SK-N-MC (cell line): ENCODE measurements around the gene ARHGEF1.

Experiments used
- DNase-seq: peaks from one replicate; pipeline ENCODE4 v3.0.0-alpha.2; 2011; ENCODE audit warnings: low read depth, low spot score
- H3K27ac ChIP-seq: fragments of 200-600 bp; sonication (generic); 2 replicates; pipeline ENCODE4 v1.5.1; 2016; ENCODE audit warnings: mixed run types
- H3K36me3 ChIP-seq: fragments of 200-600 bp; sonication (generic); 2 replicates; pipeline ENCODE4 v1.6.1; 2017; ENCODE audit warnings: antibody characterized with exemption, low read length, mixed read lengths; ENCODE audit not compliant: insufficient read depth
- H3K4me3 ChIP-seq: fragments of 200-600 bp; sonication (generic); 2 replicates; pipeline ENCODE4 v1.5.1; 2016
- H3K9ac ChIP-seq: fragments of 200-600 bp; sonication (generic); 2 replicates; pipeline ENCODE4 v1.8.0; 2017; ENCODE audit warnings: mixed run types, mixed read lengths; ENCODE audit not compliant: insufficient read length
- H3K9me3 ChIP-seq: fragments of 200-600 bp; sonication (generic); 2 replicates; pipeline ENCODE4 v1.6.1; 2017; ENCODE audit warnings: low read depth, mild to moderate bottlenecking, antibody characterized with exemption, low read length, moderate library complexity, mixed read lengths
- EZH2 ChIP-seq: fragments of 200-600 bp; sonication (generic); IDR thresholded peaks from one replicate; pipeline ENCODE4 v1.6.1; 2017; ENCODE audit warnings: antibody characterized with exemption
- FOXP2 ChIP-seq: optimal IDR thresholded peaks from 2 replicates; pipeline ENCODE3; 2011; ENCODE audit warnings: mild to moderate bottlenecking, moderate library complexity; ENCODE audit not compliant: insufficient read depth; ENCODE audit errors: extremely low read length, control extremely low read depth
- POLR2AphosphoS5 ChIP-seq: IDR thresholded peaks from 2 replicates; pipeline ENCODE4 v1.6.1; 2012; ENCODE audit warnings: mild to moderate bottlenecking, low read depth, low read length, borderline replicate concordance

Gene ARHGEF1

GRCh38 chr19:41903193-41903953, 20.4 kb downstream of the ARHGEF1 start:
- H3K36me3 ChIP-seq, result peaks cover 62% of the 10 kb centered on the region
- H3K4me3 ChIP-seq, result no peak overlapping the region
- TF ChIP-seq POLR2AphosphoS5 (no peak), EZH2 (no peak), FOXP2 (no peak)
- no peak overlapping the region for H3K9ac ChIP-seq
- H3K9me3 ChIP-seq, result no peaks in the 10 kb centered on the region
- no peak overlapping the region for H3K27ac ChIP-seq
- no peak for DNase-seq

GRCh38 chr19:41904118-41904870, 21.3 kb downstream of the ARHGEF1 start:
- TF ChIP-seq FOXP2 (no peak), POLR2AphosphoS5 (no peak; the same call in 1 of the 2 replicates), EZH2 (no peak)
- Histone ChIP-seq H3K9me3 (no peaks in the 10 kb centered on the region), H3K9ac (no peak overlapping the region), H3K4me3 (no peak overlapping the region), H3K36me3 (peaks cover 59% of the 10 kb centered on the region), H3K27ac (no peak overlapping the region)
- no peak for DNase-seq

GRCh38 chr19:41905273-41906002, 22.5 kb downstream of the ARHGEF1 start:
- no peak for DNase-seq
- Histone ChIP-seq H3K4me3 (no peak overlapping the region), H3K36me3 (peaks cover 50% of the 10 kb centered on the region), H3K9ac (no peak overlapping the region), H3K27ac (no peak overlapping the region), H3K9me3 (no peaks in the 10 kb centered on the region)
- TF ChIP-seq POLR2AphosphoS5, result no peak
- TF ChIP-seq FOXP2, result no peak
- no peak for TF ChIP-seq EZH2

- TF ChIP-seq POLR2AphosphoS5 (no peak), EZH2 (no peak), FOXP2 (no peak)
- Histone ChIP-seq H3K9ac (no peak overlapping the region), H3K9me3 (no peaks in the 10 kb centered on the region), H3K27ac (no peak overlapping the region), H3K4me3 (no peak overlapping the region), H3K36me3 (peaks cover 48% of the 10 kb centered on the region; the same call in 1 of the 2 replicates)
- no peak for DNase-seq
Measured at GRCh38 chr19:41906271-41906670, 23.3 kb downstream of the ARHGEF1 start.

- H3K9ac ChIP-seq, result no peak overlapping the region
- H3K36me3 ChIP-seq, result peaks cover 39% of the 10 kb centered on the region; the same call in 1 of the 2 replicates
- H3K4me3 ChIP-seq, result no peak overlapping the region
- no peaks in the 10 kb centered on the region for H3K9me3 ChIP-seq
- H3K27ac ChIP-seq, result no peak overlapping the region
- DNase-seq, result no peak
- TF ChIP-seq POLR2AphosphoS5, result no peak
- no peak for TF ChIP-seq EZH2
- no peak for TF ChIP-seq FOXP2
Measured at GRCh38 chr19:41906916-41907680, 24.1 kb downstream of the ARHGEF1 start.

GRCh38 chr19:41907994-41908615, 25.1 kb downstream of the ARHGEF1 start:
- Histone ChIP-seq H3K36me3 (peaks cover 29% of the 10 kb centered on the region; the same call in 1 of the 2 replicates), H3K9me3 (no peaks in the 10 kb centered on the region), H3K27ac (no peak overlapping the region), H3K9ac (no peak overlapping the region), H3K4me3 (no peak overlapping the region)
- DNase-seq, result no peak
- TF ChIP-seq EZH2 (no peak), FOXP2 (no peak), POLR2AphosphoS5 (no peak)

GRCh38 chr19:41908724-41909464, 25.9 kb downstream of the ARHGEF1 start:
- no peak for TF ChIP-seq EZH2
- TF ChIP-seq POLR2AphosphoS5, result no peak
- TF ChIP-seq FOXP2, result no peak
- Histone ChIP-seq H3K9ac (no peak overlapping the region), H3K27ac (no peak overlapping the region), H3K36me3 (peaks cover 21% of the 10 kb centered on the region; the same call in 1 of the 2 replicates), H3K9me3 (no peaks in the 10 kb centered on the region), H3K4me3 (no peak overlapping the region)
- DNase-seq, result no peak
